ENCODE measurements around the gene TSPO.

- TF ChIP-seq YY1 (IDR thresholded peaks at IDR 0.05; ENCODE audit: insufficient read depth, insufficient read length): no peak
- no peak for TF ChIP-seq SUZ12 (IDR thresholded peaks at IDR 0.05; ENCODE audit: extremely low read depth, insufficient read depth, insufficient read length)
Measured at GRCh38 chr22:43169310-43170130, 18.2 kb downstream of the TSPO start.

All from NT2/D1 (cell line).